HG02870 (cell line): ENCODE data around the gene OLAH.

Experiments used
- ATAC-seq: cut with Tn5 transposase; IDR thresholded peaks from one replicate; pipeline ENCODE4 v1.9.1; 2021; ENCODE audit warnings: mild to moderate bottlenecking, moderate library complexity; ENCODE audit not compliant: unreplicated experiment

OLAH gene

GRCh38 chr10:15122477-15123030, 78.8 kb downstream of the OLAH start:
- ATAC-seq, result peak; percentile 81
